Measurements from ENCODE around the gene PRDX2. TPM values are rescaled to one million over a fixed set of nuclear protein-coding genes. Genes with fewer than 3 reads are reported as not detected.
A peak's percentile ranks its signal among the peaks of the same experiment; 100 is the strongest.

The PRDX2 gene
- total and polyA plus RNA-seq, 2 of the 4 experiments (the other 2 are of a cell fraction), result 371 to 378 TPM

DNA sequence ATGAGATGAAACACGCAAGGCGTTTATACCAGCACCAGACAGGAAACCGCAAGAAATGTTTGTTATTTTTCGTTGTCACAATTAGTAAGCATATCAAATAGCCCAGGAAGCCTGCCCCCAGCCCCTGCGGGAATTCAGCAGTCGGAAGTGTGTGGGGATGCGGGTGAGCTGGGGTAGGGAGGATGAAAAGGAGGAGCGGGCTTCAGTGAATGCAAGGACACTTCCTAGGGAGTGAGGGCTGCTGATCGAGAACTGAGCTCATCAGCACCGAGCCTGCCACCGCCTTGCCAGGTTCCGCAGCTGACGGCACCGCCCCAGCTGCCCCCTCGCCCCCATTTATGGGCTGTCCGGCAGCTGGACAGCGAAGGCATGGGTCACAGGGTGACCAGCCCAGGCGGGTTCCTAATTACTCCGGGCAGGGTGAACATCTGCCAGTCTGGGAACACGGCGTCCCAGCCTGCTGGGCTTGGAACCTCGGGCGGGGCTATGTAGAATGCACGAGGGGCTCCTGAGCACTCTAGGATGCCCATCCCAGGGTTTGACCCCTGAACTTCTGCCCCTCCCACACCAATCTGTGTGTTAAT lies 51.6 kb downstream of the PRDX2 start:
- in situ Hi-C loops (cut with MboI; ENCODE audit: low sequenced_read_pairs) (no loop called here), intact Hi-C loops (cut with micrococcal nuclease) (no loop called here), dilution Hi-C loops (cut with HindIII; ENCODE audit: low sequenced_read_pairs, unreplicated experiment) (no loop called here)
- Histone ChIP-seq H4K20me1 (ENCODE audit: insufficient read depth, low read length) (no peaks in the 10 kb centered on the region), H2BK15ac (ENCODE audit: low read depth, low read length) (no peak overlapping the region), H2AK5ac (ENCODE audit: low read depth, low read length) (peak overlapping the region; percentile 33; the same call in 1 of the 2 replicates), H3K23ac (ENCODE audit: low read depth, low read length) (no peak overlapping the region), H3K14ac (replicated peaks; ENCODE audit: low read depth, low read length) (no peak overlapping the region), H3K4me3 (ENCODE audit: insufficient read depth, low read depth, low read length) (no peak overlapping the region), H4K8ac (ENCODE audit: low read depth in 2 of 2, low read length in 2 of 2) (no peak overlapping the region), H2BK5ac (ENCODE audit: low read depth, low read length, poor library complexity, severe bottlenecking) (no peak overlapping the region), H4K91ac (ENCODE audit: insufficient read depth, low read depth, low read length) (no peak overlapping the region), H3K4ac (ENCODE audit: low read depth, low read length) (no peak overlapping the region), H2BK120ac (ENCODE audit: low read depth, low read length) (no peak overlapping the region), H3K79me1 (ENCODE audit: low read depth in 1 of 2, low read length in 2 of 2) (peaks cover 0 to 3% of the 10 kb centered on the region in 2 experiments; a peak in 1 of 4 replicates), H3K9me3 (ENCODE audit: control insufficient read depth, insufficient read depth, low read length) (peaks cover 5% of the 10 kb centered on the region; the same call in 1 of the 2 replicates), H2BK20ac (ENCODE audit: low read depth, low read length) (no peak overlapping the region), H4K5ac (ENCODE audit: low read depth, low read length) (no peak overlapping the region), H3K27ac (ENCODE audit: insufficient read depth, low read length) (no peak overlapping the region), H3K9me1 (ENCODE audit: insufficient read depth, low read length) (no peaks in the 10 kb centered on the region), H2AK9ac (replicated peaks; ENCODE audit: low read depth, low read length, poor library complexity) (peak overlapping the region; percentile 80), H3K56ac (ENCODE audit: extremely low read depth, insufficient read depth, low read length) (no peak overlapping the region), H2AFZ (replicated peaks; ENCODE audit: low read length, poor library complexity) (peak overlapping the region; percentile 18), H3K18ac (ENCODE audit: low read depth, low read length) (no peak overlapping the region), H3K36me3 (ENCODE audit: control insufficient read depth, insufficient read depth, low read length) (peaks cover 24% of the 10 kb centered on the region), H3K4me2 (ENCODE audit: low read depth, low read length) (peak overlapping the region; percentile 26; the same call in 1 of the 2 replicates), H3K27me3 (ENCODE audit: control insufficient read depth, insufficient read depth, low read length) (peaks cover 26% of the 10 kb centered on the region), H3K4me1 (ENCODE audit: control insufficient read depth, insufficient read depth, low read length) (peaks cover 3% of the 10 kb centered on the region; the same call in 1 of the 2 replicates), H3K9ac (ENCODE audit: low read depth, low read length) (no peak overlapping the region)
- ATAC-seq (ENCODE audit: low read depth), result peak; percentile 79
- ChIA-PET CTCF (interaction anchor here (0.7 to 1.6 kb wide), 2 partner anchors 11 to 16 kb away, joined by 4 to 8 read pairs; no protein-coding TSS in a partner anchor), POLR2A (ENCODE audit: unreplicated experiment) (no interaction called here)
- 62% methylated on average over 5 of the region's 24 CpGs; no CpG with 5 or more reads in 1 of the 2 experiments for WGBS, 2 experiments (ENCODE audit: extremely low coverage in 2 of 2, insufficient read length in 1 of 2)
- DNase-seq, result peak; percentile 56
- peak; percentile 34; the same call in 1 of the 2 replicates for TF ChIP-seq NFE2L2 (IDR thresholded peaks at IDR 0.05; ENCODE audit: low read depth, low read length)
- TF ChIP-seq RCOR1 (IDR thresholded peaks at IDR 0.05; ENCODE audit: insufficient replicate concordance, low read length), result no peak
- peak; percentile 86 for TF ChIP-seq BHLHE40 (IDR thresholded peaks at IDR 0.05; ENCODE audit: low read depth, low read length)
- no TSS peak for BruUV-seq (replicated peaks)
